ENCODE results near the gene SPARC.

- TF ChIP-seq, protein P1, sequence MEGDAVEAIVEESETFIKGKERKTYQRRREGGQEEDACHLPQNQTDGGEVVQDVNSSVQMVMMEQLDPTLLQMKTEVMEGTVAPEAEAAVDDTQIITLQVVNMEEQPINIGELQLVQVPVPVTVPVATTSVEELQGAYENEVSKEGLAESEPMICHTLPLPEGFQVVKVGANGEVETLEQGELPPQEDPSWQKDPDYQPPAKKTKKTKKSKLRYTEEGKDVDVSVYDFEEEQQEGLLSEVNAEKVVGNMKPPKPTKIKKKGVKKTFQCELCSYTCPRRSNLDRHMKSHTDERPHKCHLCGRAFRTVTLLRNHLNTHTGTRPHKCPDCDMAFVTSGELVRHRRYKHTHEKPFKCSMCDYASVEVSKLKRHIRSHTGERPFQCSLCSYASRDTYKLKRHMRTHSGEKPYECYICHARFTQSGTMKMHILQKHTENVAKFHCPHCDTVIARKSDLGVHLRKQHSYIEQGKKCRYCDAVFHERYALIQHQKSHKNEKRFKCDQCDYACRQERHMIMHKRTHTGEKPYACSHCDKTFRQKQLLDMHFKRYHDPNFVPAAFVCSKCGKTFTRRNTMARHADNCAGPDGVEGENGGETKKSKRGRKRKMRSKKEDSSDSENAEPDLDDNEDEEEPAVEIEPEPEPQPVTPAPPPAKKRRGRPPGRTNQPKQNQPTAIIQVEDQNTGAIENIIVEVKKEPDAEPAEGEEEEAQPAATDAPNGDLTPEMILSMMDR (IDR thresholded peaks at IDR 0.05 in 8 of 11, conservative IDR thresholded peaks at IDR 0.05 in 3 of 11) = no peak
- TF ChIP-seq POLR2A (IDR thresholded peaks at IDR 0.05) (no peak), POLR2AphosphoS5 (IDR thresholded peaks at IDR 0.05) (no peak)
Measured at GRCh38 chr5:151691706-151692105, 5.0 kb upstream of the SPARC start.

Measured in spleen (tissue), 7 donors.